T-helper 2 cell (primary cell): ENCODE data around the gene NSUN7.
"Not testable (repeated sequence)": the region's sequence is repeated elsewhere in the genome, so short reads cannot be mapped to it uniquely, and the experiment has no call there.

Experiments
- DNase-seq, 5 experiments: peaks; one replicate each; pipeline versions ENCODE4 v3.0.0 to v3.0.0-alpha.2; 2012 to 2022
- total RNA-seq, 2 donors: gene quantifications; one replicate each; lab custom pipeline; 2026; lab: John Stamatoyannopoulos, UW

NSUN7 gene, protein sequence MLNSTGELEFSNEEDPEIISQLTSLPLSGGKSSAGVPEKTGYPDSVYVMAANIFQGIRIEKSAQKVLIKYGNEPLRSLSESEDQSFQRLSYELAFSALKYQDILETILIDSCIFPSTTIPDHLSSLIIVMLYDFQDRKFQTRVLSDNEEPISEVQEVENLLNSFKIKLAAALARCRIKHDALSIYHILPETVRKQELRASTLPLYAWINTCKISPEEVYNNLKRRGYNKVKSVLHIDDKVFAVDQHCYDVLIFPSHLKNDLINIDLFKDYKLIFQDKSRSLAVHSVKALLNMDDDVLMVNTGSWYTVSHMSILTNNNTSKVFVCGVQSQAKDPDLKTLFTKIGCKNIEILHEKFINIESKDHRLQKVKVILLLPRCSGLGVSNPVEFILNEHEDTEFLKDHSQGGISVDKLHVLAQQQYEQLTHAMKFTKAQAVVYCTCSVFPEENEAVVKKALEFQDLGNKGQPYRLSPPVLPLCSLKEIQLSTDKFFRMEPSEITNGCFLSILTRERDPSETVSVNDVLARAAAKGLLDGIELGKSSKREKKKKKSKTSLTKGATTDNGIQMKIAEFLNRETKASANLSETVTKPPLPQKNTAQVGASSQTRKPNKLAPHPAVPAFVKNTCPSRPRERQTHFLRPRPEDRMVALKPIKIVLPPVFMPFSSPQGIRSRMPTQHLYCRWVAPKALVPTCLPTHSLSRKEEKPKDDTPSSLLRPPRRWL
- 0.31 to 1.1 reads per million in 2 donors for total RNA-seq

DNA sequence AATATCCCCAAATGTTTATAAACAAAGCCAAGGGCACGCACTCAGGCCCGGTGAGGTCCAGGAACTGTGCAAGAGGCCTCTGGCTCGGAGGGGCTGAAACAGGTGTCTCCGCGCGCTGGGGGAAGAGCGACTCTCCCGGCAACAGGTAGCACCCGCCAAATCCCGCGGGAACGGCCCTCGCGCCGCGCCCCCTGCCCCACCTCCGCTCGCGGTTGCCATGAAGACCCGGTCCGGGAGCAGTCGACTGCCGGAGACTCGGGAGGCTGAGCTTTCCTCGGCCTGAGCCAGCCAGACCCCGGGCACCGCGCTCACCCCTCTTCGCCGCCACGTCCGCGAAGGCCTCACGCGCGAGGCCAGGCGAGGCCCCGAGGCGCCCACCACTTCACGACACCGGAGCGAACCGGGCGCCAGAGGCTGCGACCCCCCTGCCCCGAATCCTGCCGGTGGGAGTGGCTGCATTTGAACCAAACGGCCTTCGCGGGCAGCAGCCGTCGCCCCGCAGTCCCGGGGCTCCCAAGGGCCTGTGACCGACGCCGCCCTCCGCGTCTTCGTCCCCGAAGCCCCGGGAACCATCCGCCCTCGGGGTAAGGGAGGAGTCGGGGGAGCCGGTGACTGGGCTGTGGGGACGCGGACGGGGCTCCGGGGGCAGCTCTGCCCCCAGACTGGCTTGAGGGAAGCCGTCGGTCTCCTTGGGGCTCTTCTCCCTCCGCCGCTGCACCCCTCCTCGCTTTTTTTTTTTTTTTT lies at the start of gene NSUN7:
TSS of gene NSUN7 (plus strand) at position 239 of the 744 bp plus-strand sequence. CDS start 739 bp downstream, outside the sequence.
- peak in 2 of 5 experiments; percentile 10 to 44 for DNase-seq

DNA sequence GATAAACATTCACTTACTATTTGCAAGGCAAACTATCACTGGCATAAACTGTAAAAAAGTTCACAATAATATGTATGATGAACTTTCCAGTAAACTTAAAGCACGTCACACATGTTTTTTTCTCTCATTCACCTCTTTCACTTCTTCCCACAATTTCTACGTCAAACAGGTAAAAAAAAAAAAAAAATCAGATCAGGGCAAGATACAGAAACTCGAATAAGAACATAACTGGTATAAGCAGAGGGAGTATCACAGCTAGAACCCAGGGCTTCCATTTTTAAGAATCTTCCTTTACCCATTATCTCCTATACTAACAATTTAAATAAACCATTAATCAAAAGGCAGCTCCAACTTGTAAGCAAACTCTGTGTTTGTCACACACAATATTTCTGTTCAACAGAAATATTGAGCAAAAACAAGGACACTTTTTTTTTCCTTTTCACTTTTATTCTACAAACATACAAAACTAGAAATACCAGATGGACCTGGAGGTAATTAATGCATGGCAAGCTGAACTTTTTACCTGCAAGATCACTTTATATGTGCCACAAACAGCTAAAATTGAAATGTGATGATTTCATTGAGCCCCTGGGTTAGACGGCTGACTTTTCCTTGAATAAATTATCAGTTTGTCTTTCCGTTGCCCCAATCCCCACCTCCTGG lies 47.5 kb upstream of the NSUN7 start:
- DNase-seq: peak in 1 of 5 experiments; percentile 90

DNA sequence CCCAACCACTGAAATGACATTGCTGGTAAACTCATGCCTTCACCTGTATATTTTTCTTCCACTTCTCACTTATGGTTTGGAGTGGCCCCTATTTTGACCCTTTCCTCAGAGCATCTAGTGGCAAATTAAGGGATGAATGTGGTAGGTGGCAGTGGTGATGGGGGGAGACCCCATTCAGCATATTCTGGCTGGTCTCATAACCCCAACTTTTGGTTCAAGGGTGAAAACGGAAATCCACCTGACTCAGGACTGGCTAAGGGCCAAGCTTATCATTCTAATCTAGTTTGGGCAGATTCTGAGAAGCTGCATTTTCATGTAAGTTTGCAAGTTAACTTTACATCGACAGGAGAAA lies 47.0 kb upstream of the NSUN7 start:
- peak in 1 of 5 experiments; percentile 85 for DNase-seq

DNA sequence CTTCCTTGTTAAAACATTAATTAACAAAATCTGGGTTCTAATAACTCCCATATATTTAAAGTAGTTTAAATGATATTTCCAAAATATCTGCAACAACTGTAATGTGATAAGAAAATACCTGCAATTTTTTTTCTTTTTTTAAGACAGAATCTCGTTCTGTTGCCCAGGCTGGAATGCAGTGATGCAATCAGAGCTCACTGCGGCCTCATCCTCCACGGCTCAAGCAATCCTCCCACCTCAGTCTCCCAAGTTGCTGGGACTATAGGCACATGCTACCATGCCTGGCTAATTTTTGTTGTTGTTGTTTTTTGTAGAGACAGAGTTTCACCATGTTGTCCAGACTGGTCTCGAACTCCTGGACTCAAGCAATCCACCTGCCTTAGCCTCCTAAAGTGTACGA lies 45.7 kb upstream of the NSUN7 start:
- no peak for DNase-seq

DNA sequence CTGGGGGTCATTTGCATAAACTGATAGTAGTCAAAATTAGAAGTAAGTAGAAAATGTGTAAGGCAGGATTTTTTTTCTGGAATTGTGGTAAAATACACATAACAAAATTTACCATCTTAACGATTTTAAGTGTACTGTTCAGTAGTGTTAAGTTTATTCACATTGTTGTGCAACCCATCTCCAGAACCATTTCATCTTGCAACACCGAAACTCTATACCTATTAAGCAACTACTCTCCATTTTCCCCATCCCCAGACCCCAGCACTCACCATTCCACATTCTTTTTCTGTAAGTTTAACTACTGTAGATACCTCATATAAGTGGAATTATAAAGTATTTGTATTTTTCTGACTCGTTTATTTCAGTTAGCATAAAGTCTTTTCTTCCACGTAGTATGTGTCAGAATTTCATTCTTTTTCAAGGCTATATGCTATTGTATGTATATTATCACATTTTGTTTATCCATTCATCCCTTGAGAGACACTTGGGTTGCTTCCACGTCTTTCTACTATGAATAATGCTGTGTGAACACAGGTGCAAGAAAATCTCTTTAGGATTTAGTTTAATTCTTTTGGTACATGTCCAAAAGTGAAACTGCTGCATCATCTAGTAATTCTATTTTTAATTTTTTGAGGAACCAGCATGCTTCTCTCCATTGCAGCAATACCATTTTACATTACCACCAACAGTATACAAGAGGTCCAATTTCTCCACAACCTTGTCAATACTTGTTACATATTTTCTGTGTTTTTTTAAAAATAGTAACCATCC lies 39.1 kb upstream of the NSUN7 start:
- no peak for DNase-seq

DNA sequence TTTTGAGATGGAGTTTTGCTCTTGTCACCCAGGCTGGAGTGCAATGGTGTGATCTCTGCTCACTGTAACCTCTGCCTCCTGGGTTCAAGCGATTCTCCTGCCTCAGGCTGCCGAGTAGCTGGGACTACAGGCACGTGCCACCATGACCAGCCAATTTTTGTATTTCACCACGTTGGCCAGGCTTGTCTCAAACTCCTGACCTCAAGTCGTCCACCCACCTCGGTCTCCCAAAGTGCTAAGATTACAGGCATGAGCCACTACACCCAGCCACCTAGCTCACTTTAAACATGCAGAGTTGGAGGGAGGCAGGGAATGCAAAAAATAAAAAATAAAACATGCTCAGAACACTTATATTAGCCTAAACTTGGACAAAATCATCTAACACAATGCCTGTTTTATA lies 36.8 kb upstream of the NSUN7 start:
- not testable (repeated sequence) for DNase-seq

DNA sequence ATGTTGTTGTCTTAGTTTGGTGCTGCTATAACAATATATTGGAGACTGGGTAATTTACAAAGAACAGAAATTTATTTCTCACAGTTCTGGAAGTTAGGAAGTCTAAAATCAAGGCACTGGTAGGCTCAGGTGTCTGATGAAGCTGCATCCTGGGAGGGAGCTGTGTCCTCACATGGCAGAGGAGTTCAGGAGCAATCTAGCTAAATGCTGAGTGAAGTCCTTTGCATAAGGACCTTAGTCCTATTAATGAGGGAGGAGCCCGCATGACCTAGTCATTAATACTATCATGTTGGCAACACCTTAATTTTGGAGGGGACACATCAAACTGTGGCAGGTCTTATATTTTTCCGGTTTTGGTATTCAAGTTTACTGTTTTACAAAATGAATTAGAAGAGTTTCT lies 36.0 kb upstream of the NSUN7 start:
- no peak for DNase-seq

DNA sequence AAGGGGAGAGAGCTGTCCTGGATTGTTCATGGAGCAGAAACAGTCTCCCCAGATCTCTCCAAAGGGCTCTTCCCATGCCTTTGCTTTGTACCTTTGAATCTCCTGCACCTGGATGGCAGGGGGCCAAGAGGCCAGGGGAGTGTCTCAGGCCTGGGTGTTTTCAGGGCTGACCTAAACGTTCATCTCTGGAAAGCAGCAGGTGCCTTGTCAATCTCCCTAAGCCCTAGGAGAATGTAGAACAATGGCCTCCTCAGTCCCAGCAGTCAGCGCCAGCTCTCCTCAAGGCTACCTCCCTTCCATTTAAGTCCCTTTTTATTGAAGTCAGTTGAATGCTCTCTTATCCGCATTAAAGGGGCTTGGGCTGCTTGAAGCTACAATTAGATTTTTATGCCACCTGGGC lies 31.2 kb upstream of the NSUN7 start:
- no peak for DNase-seq

DNA sequence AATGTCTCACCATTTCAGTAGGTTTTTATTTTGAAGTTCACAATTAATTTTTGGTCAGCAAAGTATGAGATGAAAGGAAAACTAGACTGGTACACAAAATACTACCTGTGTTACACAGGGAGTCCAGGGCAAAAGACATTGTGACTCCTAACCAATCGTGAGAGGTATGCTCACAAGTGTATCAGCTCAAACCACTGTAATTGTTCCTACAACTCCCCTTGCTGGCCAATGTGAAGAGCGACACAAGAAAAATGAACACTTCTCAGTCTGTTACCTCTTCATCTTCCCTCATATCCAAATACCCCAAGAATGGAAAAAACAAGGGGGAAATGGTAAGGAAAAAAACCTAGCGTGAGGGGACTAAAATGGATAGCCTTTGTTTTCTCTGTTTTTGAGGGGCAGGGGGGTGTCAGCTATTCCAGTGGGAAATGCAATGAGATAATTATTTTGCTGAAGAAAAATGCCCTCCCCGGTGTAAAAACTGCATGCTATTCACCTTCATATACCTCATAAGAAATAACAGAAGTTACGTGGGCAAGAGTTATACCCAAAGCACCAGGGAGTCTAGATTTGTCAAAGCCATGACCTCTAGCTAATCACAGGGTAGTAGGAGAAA lies 30.6 kb upstream of the NSUN7 start:
- peak in 1 of 5 experiments; percentile 89 for DNase-seq

DNA sequence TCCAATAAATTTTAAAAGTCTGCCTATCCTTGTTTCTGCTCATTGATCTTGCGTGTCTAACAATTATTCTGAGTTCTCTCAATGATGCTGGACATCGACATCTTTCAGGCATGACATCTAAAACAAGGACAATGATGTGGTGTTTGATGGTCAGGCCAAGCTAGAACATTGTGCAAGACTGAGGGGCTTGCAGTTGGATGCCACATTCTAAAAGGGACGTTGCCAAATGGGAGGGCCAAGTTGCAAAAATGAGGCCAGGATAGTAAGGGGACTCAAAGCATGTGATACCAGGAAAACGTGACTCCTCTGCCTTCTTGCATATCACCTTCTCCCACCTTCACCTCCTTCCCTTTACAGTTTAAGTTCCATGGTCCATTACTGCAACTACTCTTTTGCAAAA lies 29.4 kb upstream of the NSUN7 start:
- no peak for DNase-seq

DNA sequence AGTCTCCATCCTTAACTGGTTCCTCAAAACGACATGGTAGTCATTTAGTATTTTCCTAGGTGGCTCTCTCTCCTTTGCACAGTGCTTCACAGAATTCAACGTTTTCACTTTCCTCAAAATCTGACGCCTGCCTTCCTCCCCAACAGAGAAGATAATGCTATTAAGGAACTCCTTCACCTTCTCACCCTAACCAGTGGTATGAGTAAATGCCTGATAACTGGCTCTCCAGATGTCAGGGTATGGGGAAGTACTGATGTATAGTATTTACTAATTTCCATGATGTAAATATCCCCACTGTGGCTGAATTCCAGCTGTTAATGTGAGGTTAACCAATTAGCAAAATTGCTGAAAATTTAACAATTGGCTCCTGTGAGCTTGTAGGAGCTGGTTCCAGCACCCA lies 28.8 kb upstream of the NSUN7 start:
- no peak for DNase-seq

DNA sequence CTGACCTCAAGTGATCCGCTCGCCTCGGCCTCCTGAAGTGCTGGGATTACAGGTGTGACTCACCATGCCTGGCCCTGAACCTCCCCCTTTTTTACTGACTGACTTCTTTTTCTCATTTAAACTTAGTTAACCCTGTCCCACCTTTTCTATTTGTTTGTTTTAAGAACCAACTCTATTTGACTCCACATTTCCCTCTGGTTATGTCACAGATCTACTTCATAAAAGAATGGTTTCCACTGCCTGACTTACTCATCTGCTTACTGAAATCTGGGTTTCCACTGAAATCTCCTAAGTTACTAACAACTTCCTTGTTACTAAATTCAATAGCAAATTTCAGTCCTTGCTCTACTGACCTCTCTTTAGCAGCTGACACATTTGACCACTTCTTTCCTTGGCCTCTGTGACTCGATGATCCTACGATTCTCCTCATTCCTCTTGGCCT lies 28.0 kb upstream of the NSUN7 start:
- DNase-seq: peak in 1 of 5 experiments; percentile 48

DNA sequence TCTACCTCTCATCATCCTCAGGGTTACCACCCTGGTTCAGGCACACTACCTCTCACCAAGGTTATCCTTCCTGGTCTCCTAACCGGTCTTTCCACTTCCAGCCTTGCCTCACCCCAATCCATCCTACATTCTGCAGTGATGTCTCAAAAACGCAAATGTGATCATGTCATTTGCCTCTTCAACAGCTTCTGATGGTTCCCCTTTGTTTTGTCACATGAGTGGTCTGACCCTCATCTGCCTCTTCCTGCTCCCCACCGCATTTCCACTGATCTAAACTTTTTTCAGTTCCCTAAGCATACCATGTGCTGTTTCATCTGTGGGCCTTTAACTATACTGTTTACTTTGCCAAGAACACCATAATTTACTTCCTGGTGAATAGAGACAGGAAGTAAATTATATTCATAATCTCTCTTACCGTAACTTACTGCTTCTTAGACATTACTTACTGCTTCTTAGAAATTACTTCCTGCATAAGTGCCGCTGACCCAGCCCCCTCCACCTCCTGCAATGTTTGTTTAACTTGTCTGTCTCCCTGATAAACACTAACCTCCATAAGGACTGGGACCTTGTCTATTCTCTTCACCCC lies 27.1 kb upstream of the NSUN7 start:
- DNase-seq: peak in 1 of 5 experiments; percentile 80

DNA sequence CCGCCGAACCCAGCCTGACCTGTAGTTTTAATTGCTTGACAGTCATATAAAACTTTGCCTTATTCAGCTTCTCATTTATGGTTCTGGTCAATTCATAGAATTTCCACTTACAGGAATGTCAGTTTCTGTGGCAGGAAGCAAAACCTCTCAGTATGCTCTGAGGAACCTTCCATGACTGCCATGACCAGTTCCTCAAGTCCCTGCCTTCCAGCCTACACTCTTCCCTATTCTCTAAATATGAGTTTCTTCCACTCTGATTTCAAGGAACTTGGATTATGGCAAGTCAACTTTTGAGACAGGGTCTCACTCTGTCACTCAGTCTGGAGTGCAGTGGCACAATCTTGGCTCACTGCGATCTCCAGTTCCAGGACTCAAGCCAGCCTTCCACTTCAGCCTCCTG lies 26.0 kb upstream of the NSUN7 start:
- no peak for DNase-seq

DNA sequence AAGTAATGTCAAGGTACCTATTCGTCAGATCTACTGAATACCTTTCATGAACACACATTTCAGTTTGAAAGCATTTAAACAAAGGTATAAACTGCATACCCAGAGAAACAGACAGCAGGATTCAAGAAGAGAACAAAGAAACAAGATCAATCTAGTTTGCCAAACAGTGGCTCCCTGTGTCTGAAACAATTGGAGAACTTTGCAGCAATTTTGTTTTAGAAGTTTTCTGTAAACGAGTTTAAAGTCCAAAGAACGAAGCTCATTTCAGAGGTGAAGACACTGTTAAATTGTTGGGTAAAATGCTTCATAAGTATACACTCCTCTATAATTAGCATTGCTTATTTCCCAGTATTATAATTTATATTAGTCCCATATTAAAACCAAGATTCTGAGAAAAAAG lies 21.4 kb upstream of the NSUN7 start:
- DNase-seq: no peak

DNA sequence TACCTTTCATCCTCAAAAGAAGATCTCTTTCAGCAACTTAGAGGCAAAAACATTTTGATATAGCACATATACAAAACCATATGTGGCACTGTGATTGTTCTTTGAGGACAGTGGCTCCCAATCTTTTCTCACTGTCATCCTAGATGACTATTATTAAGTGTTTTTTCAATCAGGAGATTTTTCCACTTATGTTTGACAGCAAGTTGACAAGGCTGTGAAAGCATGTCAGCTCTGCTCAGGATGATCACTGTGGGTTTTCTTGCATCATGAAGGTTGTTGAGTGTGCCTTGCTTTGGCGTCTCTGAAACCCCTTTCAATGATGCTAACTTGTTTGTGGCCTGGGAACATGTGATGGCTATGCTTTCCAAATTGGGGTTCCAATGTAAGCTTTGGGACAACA lies 20.2 kb upstream of the NSUN7 start:
- no peak for DNase-seq

DNA sequence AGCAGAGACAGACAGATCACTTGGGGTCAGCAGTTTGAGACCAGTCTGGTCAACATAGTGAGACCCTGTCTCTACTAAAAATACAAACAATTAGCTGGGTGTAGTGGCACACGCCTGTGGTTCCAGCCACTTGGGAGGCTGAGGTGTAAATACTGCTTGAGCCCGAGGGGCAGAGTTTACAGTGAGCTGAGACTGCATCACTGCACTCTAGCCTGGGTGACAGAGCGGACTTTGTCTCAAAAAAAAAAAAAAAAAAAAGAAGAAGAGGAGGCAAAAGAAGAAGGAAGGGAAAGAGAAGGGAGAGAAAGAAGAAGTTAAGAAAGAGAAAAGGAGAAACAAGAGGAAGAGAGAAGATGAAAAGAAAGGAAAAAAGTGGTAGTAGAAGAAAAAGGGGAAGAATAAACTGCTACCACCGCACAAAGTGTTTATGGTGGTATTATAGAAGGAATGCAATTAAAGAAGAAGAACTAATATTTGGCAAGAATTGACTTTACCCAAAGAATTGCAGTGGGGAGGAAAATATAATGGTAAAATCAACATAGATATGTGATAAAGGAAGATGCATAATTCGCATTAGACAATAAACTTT lies 19.6 kb upstream of the NSUN7 start:
- no peak for DNase-seq

DNA sequence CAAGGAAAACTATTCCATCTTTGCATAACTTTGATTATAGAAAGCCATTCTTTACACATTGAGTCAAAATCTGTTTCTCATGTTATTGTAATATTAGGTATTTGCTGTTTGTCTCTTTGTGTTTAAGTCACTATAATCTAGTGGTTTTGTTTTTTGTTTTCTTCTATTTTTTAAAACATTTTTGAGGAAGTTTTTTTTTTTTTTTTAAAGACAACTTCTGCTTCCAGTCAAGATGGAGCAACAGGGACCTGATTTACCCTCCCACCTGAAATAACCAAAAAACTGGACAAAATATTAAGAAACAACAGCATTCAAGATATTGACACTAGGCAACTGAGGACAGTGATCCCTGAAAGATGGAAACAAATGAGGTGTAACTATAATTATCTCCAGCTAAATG lies 18.4 kb upstream of the NSUN7 start:
- DNase-seq: no peak

DNA sequence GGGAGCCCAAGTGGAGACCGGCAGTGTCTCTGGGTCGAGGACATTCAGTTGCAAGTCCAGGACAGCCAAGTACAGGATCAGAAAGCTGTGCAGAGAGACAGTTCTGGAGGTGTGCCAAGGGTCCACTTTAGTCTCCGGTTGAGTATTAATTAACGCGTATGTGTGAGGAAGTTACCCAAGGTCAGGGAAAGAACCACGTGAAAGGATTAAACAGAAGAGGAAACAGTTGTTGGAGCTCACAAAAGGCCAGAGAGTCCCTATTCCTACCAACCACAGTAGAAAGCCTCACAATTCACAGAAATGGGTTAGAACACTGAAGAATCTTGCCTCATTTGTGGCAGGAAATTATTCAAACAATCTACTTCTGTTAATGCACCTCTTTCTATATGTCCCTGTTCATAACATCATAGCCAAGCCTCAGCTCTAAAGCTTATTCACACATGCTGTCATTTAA lies 17.9 kb upstream of the NSUN7 start:
- no peak for DNase-seq

DNA sequence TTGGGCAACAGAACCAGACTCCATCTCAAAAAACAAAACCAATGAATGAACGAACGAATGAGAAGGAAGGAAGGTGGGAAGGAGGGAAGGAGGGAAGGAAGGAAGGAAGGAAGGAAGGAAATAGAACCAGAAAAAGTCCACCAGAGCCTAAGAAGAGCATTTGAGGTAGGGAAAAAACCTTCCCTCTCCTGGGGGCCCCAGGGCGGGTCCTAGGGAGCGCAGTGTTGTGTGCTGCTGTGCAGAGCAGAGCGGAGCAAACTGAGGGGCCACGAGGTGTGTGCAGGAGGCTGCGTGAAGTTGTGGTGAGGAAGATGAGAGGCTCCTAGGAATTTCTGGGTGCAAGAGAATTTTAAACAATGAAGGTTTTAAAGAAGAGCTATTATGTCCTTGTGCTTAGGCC lies 16.0 kb upstream of the NSUN7 start:
- no peak for DNase-seq

DNA sequence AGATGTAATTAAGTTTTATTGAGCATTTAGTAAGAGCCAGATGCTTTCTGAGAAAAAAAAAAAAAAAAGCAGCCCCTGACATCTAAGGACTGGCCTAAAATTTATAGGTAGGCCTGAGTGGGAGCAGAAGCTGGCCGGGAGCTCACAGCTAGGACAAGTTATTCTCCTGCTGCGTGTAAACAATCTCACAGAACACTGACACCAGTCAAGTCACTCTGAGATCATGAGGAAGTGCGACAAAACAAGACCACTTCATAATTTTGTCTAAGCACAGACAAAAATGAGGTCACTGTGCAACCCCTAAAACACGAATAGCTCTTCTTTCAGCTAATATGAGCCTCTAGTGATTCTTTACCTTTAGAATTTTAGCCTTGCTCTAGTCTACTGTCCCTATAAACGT lies 15.3 kb upstream of the NSUN7 start:
- no peak for DNase-seq
